Retinal pigment epithelial cell (primary cell): Measurements from ENCODE around the gene LARGE1.

Experiments
- DNase-seq: peaks from one replicate; pipeline ENCODE4 v3.0.0-alpha.2; 2010; ENCODE audit warnings: low read depth
- H3K4me3 ChIP-seq: 2 replicates; pipeline ENCODE4 v1.5.1; 2011; ENCODE audit warnings: mild to moderate bottlenecking, low read length, control low read depth, moderate library complexity
- TF ChIP-seq, protein P1 (sequence below): conservative IDR thresholded peaks from 2 replicates; pipeline ENCODE4 v1.5.1; 2011; ENCODE audit warnings: low read depth, low read length, control low read depth, inconsistent platforms

Gene LARGE1

GRCh38 chr22:33528183-33528582 lies 392.1 kb downstream of the LARGE1 start:
- no peak for DNase-seq
- no peak overlapping the region for H3K4me3 ChIP-seq
- TF ChIP-seq, protein P1, sequence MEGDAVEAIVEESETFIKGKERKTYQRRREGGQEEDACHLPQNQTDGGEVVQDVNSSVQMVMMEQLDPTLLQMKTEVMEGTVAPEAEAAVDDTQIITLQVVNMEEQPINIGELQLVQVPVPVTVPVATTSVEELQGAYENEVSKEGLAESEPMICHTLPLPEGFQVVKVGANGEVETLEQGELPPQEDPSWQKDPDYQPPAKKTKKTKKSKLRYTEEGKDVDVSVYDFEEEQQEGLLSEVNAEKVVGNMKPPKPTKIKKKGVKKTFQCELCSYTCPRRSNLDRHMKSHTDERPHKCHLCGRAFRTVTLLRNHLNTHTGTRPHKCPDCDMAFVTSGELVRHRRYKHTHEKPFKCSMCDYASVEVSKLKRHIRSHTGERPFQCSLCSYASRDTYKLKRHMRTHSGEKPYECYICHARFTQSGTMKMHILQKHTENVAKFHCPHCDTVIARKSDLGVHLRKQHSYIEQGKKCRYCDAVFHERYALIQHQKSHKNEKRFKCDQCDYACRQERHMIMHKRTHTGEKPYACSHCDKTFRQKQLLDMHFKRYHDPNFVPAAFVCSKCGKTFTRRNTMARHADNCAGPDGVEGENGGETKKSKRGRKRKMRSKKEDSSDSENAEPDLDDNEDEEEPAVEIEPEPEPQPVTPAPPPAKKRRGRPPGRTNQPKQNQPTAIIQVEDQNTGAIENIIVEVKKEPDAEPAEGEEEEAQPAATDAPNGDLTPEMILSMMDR = no peak

DNA sequence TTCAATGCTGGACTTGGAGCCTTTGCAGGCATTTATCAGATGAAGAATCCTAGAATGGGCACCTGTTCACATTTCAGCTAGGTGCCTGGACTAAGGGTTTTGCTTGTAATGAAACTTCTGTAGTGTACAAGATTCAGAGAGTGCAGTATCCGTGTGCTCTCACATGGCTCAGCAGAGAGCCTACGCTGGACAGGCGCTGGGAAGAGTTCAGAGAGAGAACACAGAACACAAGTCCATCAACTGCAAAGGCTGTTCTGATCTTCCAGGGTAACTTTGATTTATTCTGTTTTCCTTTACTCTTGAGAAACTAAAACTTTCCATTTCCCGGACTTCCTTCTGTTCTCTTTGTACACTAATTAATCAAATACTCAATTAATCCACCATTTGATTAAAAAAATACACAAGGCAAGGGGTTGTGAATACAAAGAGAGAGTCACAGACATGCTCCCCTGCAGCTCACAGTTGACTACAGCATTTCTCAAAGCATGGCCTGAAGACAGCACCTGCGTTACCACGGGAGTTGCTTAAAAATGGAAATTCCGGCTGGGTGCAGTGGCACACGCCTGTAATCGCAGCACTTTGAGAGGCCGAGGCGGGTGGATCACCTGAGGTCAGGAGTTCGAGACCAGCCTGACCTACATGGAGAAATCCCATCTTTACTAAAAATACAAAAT lies 393.7 kb downstream of the LARGE1 start:
- no peak overlapping the region for H3K4me3 ChIP-seq
- no peak for DNase-seq
- TF ChIP-seq, protein P1 = no peak

- H3K4me3 ChIP-seq = no peak overlapping the region
- TF ChIP-seq, protein P1 = no peak
- DNase-seq = peak; percentile 0
These were observed 395.6 kb downstream of the LARGE1 start for GRCh38 chr22:33524511-33525260.

- H3K4me3 ChIP-seq = no peak overlapping the region
- DNase-seq = no peak
- TF ChIP-seq, protein P1 = no peak
These were observed 398.2 kb downstream of the LARGE1 start for GRCh38 chr22:33521879-33522665.

DNA sequence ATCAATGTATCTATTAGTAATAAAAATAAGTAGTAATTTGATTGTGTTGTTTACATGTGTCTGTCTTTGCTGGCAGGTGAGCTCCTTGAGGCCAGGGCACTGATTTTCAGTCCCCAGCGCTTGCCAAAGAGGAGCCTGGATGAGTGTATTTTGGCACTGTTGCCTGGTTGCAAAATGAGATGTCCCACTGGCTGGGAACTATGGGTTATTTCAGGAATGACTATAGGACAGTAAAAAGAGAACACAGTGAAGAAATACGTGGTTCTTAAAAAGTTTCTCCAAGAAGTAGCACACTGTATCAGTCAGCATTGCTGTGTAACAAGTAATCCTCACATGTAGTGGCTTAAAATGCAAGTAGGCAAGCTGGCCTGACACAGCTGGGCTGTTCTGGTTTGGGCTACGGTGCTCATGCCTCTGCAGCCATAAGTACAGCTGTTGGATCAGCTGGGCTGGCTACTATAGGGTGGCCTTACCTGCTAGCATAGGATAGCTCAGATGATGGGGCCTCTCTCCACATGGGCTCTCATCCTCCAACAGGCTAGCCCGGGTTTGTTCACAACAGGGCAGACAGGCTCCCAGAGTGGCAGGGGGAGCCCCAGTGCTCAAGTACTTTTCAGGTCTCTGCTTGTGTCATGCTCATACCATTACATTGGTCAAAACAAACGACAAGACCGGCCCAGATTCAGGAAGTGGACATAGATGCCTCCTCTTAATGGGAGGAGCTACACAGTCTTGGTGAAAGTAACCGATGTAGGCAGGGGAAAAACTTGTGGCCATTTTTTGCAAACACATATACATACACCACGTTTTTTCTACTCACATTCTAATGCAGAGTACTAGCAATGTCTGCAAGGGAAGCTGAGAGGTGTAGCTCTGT lies 399.1 kb downstream of the LARGE1 start:
- no peak for DNase-seq
- no peak overlapping the region for H3K4me3 ChIP-seq
- TF ChIP-seq, protein P1 = no peak
